GM10248 (cell line): Measurements from ENCODE around the gene LHX6.

Source experiments
- CTCF ChIA-PET: fragments of 300-600 bp; sonication (Branson Sonifier 250); formaldehyde crosslinking; extraction: SDS; loops from one replicate; lab custom pipeline; 2021; ENCODE audit warnings: antibody characterized with exemption; lab: Yijun Ruan, JAX
- POLR2A ChIA-PET: fragments of 350-650 bp; sonication (Branson Sonifier 250); formaldehyde crosslinking; extraction: SDS; loops from one replicate; lab custom pipeline; 2020; ENCODE audit warnings: antibody characterized with exemption; lab: Yijun Ruan, JAX
- DNase-seq: peaks from one replicate; pipeline ENCODE4 v3.0.0; 2012; ENCODE audit errors: extremely low spot score
- CTCF ChIP-seq: IDR thresholded peaks from 2 replicates; pipeline ENCODE4 v1.5.1; 2012; ENCODE audit warnings: mild to moderate bottlenecking, low read depth; ENCODE audit errors: extremely low read depth, missing control alignments, control extremely low read depth

LHX6 gene

DNA sequence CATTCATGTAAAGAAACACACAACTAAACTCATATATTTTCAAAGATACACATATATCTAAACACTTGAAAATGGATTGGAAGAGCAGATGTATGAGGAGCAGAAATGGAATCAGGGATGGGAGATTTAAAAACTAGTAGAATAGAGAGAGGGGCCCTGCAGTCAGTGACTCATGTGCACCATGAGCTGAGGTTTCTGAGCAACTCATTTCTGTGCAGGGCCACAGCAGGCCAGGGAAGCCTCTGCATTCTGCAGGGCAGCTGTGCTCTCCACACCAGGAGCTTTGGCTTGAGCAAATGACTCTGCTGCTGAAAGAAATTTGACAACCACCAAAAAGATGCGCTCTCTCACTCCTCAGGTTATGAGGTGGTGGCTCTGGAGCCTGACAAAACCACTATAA, 27.1 kb downstream of the LHX6 start:
- ChIA-PET CTCF (no interaction called here), POLR2A (no interaction called here)
- no peak for DNase-seq
- TF ChIP-seq CTCF: no peak

DNA sequence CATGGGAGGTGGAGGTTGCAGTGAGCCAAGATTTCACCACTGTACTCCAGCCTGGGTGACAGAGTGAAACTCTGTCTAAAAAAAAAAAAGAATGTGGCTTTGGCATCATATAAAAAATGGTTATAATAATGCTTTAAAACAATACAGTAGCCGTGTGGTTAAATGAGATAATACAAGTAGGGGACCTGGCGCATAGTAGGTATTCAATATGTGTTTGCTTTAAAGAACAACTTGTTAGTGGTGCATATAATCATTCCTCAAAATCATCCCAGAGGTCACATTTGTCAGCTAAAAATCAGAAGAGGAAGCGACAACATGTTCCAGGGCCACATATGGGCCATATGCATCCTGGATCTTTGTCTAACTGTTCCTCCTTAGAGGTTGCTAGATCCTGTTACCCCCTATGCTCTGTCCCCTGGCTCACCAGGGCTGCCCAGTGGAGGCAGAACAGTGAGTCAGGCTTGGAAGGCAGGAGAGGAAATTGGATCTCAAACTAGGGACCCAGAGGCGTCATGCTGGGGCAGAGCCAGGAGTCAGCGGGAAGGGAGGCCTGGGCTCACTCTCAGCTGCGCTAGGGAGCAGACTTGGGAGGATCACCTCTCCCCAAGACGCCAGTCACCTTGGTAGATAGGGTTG, 27.7 kb downstream of the LHX6 start:
- DNase-seq: no peak
- no peak for TF ChIP-seq CTCF
- ChIA-PET CTCF (no interaction called here), POLR2A (no interaction called here)

- no peak for DNase-seq
- ChIA-PET CTCF (no interaction called here), POLR2A (no interaction called here)
- TF ChIP-seq CTCF: no peak
Observed at GRCh38 chr9:122197882-122198281, 30.9 kb downstream of the LHX6 start.

DNA sequence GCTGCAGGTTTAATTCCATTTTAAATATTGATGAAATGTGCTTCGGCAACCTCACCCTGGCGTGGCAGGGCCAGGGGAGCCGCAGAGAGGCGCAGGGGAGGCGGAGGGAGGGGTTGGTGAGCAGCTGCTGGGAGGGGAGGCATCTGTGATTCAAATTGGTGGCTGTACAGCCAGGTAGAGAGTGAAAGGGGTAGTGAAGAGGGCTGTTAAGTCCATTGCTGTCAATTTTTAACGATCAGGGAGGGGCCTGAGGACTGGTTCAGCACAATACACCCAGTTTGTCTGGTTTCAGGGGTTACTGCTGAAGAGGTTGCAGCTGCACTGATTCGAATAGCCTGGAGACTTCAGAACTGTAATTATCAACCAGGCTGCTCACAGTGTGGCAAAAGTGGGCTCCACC, 31.3 kb downstream of the LHX6 start:
- ChIA-PET POLR2A (no interaction called here), CTCF (no interaction called here)
- no peak for TF ChIP-seq CTCF
- no peak for DNase-seq

GRCh38 chr9:122195875-122196274, 32.9 kb downstream of the LHX6 start:
- no peak for DNase-seq
- ChIA-PET POLR2A (no interaction called here), CTCF (no interaction called here)
- no peak for TF ChIP-seq CTCF

GRCh38 chr9:122193651-122194050, 35.1 kb downstream of the LHX6 start:
- CTCF ChIA-PET: no interaction called here
- no peak for TF ChIP-seq CTCF

DNA sequence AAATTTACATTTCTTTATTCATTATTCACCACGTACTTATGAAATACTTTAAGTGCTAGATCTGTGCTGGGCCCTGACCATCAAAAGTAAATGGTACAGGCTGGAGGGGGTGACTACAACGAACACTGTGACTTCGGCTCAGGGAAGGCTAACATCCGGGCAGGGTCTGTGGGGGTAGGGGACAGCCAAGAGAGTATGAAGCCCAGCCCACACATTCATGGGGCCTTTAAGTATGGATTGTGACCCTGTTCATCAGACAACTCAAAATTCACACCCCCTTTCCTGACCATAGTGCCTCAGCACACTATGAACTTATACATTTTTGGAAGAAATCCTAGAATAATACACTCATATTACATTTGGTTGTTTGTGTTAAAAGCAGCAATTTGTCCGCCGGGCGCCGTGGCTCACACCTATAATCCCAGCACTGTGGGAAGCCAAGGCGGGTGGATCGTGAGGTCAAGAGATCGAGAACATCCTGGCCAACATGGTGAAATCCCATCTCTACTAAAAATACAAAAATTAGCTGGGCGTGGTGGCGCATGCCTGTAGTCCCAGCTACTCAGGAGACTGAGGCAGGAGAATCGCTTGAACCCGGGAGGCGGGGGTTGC, 35.7 kb downstream of the LHX6 start:
- DNase-seq: no peak
- POLR2A ChIA-PET: no interaction called here
- CTCF ChIA-PET: interaction anchor here (1.4 to 1.5 kb wide), 2 partner anchors 11 to 25 kb away, joined by 4 read pairs; no protein-coding TSS in a partner anchor
- TF ChIP-seq CTCF: no peak

More at GRCh38 chr9:122193651-122194050, 35.1 kb downstream of the LHX6 start:
- DNase-seq: no peak
- POLR2A ChIA-PET: no interaction called here
